Choroid plexus epithelial cell (primary cell): ENCODE results near the gene RNF7.

Experiments used
- DNase-seq: peaks from one replicate; pipeline ENCODE4 v3.0.0-alpha.2; 2010; ENCODE audit warnings: low read depth
- H3K4me3 ChIP-seq: 2 replicates; pipeline ENCODE4 v1.5.1; 2011; ENCODE audit warnings: low read depth, mild to moderate bottlenecking, control low read depth, low read length, moderate library complexity
- TF ChIP-seq, protein P1 (sequence below): conservative IDR thresholded peaks from 2 replicates; pipeline ENCODE4 v1.5.1; 2011; ENCODE audit warnings: low read depth, mild to moderate bottlenecking, control low read depth, inconsistent platforms, low read length, moderate library complexity

RNF7 gene

DNA sequence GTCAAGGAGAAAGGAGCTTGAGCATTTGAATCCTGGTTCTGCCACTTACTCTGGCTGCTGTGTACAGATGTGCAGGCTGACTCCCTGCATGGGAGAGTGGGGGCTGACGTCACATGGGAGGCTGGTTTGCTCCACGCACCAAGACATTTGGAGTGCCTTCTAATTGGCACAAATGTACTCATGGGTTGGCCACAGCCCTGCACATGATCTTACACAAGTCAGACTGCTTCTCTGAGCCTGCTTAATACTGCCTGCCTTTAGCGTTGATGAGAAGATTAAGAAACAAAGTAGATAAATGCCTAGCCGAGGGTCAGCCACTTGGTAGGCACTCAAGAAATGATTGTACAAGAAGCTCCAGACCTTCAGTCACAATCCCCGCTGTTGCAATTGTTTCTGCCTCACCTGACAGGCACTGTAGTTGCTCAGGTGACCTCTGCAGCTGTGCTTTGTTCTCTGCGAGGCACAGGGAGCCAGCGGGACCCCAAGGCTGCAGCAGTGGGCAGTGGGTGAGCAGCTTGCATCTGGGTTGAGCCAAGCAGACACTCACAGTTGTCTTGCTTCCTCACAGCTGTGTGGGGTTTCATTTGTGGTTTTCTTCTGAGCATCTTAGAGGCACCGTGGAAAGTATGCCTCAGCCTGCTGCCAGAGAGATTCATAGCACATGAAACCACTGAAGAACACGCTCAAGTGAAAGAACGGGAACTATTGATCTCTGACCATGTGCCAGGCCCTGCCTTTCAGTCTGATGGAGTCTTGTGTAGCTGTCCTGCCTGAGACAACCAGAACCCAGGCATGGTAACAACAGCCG, 58.2 kb downstream of the RNF7 start:
- peak; percentile 83 for DNase-seq
- H3K4me3 ChIP-seq = no peak overlapping the region
- TF ChIP-seq, protein P1, sequence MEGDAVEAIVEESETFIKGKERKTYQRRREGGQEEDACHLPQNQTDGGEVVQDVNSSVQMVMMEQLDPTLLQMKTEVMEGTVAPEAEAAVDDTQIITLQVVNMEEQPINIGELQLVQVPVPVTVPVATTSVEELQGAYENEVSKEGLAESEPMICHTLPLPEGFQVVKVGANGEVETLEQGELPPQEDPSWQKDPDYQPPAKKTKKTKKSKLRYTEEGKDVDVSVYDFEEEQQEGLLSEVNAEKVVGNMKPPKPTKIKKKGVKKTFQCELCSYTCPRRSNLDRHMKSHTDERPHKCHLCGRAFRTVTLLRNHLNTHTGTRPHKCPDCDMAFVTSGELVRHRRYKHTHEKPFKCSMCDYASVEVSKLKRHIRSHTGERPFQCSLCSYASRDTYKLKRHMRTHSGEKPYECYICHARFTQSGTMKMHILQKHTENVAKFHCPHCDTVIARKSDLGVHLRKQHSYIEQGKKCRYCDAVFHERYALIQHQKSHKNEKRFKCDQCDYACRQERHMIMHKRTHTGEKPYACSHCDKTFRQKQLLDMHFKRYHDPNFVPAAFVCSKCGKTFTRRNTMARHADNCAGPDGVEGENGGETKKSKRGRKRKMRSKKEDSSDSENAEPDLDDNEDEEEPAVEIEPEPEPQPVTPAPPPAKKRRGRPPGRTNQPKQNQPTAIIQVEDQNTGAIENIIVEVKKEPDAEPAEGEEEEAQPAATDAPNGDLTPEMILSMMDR = no peak
